Endothelial cell of umbilical vein (primary cell): Measurements from ENCODE around the gene PDHX. TPM values are rescaled to one million over a fixed set of nuclear protein-coding genes. Genes with fewer than 3 reads are reported as not detected.

ENCODE experiments used
- BruUV-seq: library from RNA; stranded (reverse); fragments of 400-500 nt; replicated peaks from 2 replicates; lab custom pipeline; 2021; lab: Mats Ljungman, UMichigan
- CTCF ChIA-PET: fragments of 300-600, 350-600 bp; sonication (Branson Sonifier 250); formaldehyde crosslinking; loops from one replicate; lab custom pipeline; 2021; ENCODE audit warnings: antibody characterized with exemption, inconsistent platforms; lab: Charles Lee
- POLR2A ChIA-PET: fragments of 300-600, 350-600 bp; sonication (Branson Sonifier 250); formaldehyde crosslinking; loops from one replicate; lab custom pipeline; 2021; ENCODE audit warnings: antibody characterized with exemption, inconsistent platforms; lab: Charles Lee
- DNase-seq: peaks from one replicate; pipeline ENCODE4 v3.0.0-alpha.2; 2011; ENCODE audit warnings: low read depth, low spot score
- FAIRE-seq: peaks from 2 replicates; lab custom pipeline; 2011; peaks lifted over from hg19 to GRCh38; lab: Jason Lieb, UNC
- H2AFZ ChIP-seq: 2 replicates; pipeline ENCODE4 v1.6.0; 2012; ENCODE audit warnings: low read depth, low read length, control low read depth, inconsistent platforms
- H3K27ac ChIP-seq: 2 replicates; pipeline ENCODE4 v1.5.1; 2011; ENCODE audit warnings: low read depth, mild to moderate bottlenecking, control low read depth, low read length, moderate library complexity; ENCODE audit not compliant: insufficient read depth
- H3K27me3 ChIP-seq, 2 experiments: 2 replicates each; pipeline versions ENCODE4 v1.6.0 to v1.6.1; 2011; ENCODE audit warnings: low read length in 2 of 2, mixed read lengths in 1 of 2; ENCODE audit not compliant: control insufficient read depth in 2 of 2, insufficient read depth in 2 of 2
- H3K36me3 ChIP-seq, 2 experiments: 2 replicates in 1 of 2; 3 replicates in 1 of 2; pipeline ENCODE4 v1.5.1; 2011; ENCODE audit warnings: low read length in 2 of 2, mild to moderate bottlenecking in 1 of 2, moderate library complexity in 1 of 2; ENCODE audit not compliant: control insufficient read depth in 2 of 2, insufficient read depth in 2 of 2; ENCODE audit errors: extremely low read depth in 1 of 2
- H3K4me1 ChIP-seq: 3 replicates; pipeline ENCODE4 v1.5.1; 2011; ENCODE audit warnings: mild to moderate bottlenecking, low read length; ENCODE audit not compliant: control insufficient read depth, insufficient read depth; ENCODE audit errors: extremely low read depth
- H3K4me2 ChIP-seq: 2 replicates; pipeline ENCODE4 v1.6.1; 2011; ENCODE audit warnings: low read length, control low read depth, mixed read lengths; ENCODE audit not compliant: insufficient read depth
- H3K4me3 ChIP-seq, 3 experiments: fragments of 200-600 bp in 1 of 3; sonication (generic), shearing (Covaris generic) in 1 of 3; replicated peaks in 1 of 3; 2 replicates each; pipeline ENCODE4 v1.5.1; 2011 to 2016; ENCODE audit warnings: control low read depth in 3 of 3, low read length in 3 of 3, mild to moderate bottlenecking in 2 of 3, inconsistent platforms in 1 of 3, low read depth in 1 of 3, moderate library complexity in 1 of 3; ENCODE audit not compliant: insufficient read depth in 1 of 3
- H3K79me2 ChIP-seq: 2 replicates; pipeline ENCODE4 v1.6.0; 2012; ENCODE audit warnings: low read length, inconsistent platforms; ENCODE audit not compliant: control insufficient read depth, insufficient read depth
- H3K9ac ChIP-seq: replicated peaks from 2 replicates; pipeline ENCODE3; 2011; ENCODE audit warnings: low read length, control low read depth; ENCODE audit not compliant: insufficient read depth; ENCODE audit errors: extremely low read depth
- H3K9me1 ChIP-seq: replicated peaks from 3 replicates; pipeline ENCODE4 v1.6.0; 2011; ENCODE audit warnings: mild to moderate bottlenecking, low read length; ENCODE audit not compliant: control insufficient read depth, insufficient read depth; ENCODE audit errors: extremely low read depth
- H3K9me3 ChIP-seq: replicated peaks from 2 replicates; pipeline ENCODE4 v1.5.1; 2012; ENCODE audit warnings: low read length, inconsistent platforms; ENCODE audit not compliant: control insufficient read depth, insufficient read depth
- H4K20me1 ChIP-seq: replicated peaks from 2 replicates; pipeline ENCODE3; 2011; ENCODE audit warnings: mild to moderate bottlenecking, low read length; ENCODE audit not compliant: control insufficient read depth, insufficient read depth; ENCODE audit errors: extremely low read depth
- CTCF ChIP-seq, 2 donors: IDR thresholded peaks; 1 replicate in 1 of 2; 2 replicates in 1 of 2; pipeline ENCODE4 v1.5.1; 2011; ENCODE audit warnings: low read length in 2 of 2, mild to moderate bottlenecking in 2 of 2, moderate library complexity in 2 of 2, control low read depth in 1 of 2, inconsistent platforms in 1 of 2, low read depth in 1 of 2; ENCODE audit not compliant: insufficient read depth in 1 of 2; ENCODE audit errors: extremely low read depth in 1 of 2
- EZH2 ChIP-seq: IDR thresholded peaks from 2 replicates; pipeline ENCODE4 v1.6.1; 2012; ENCODE audit warnings: borderline replicate concordance, low read depth, mild to moderate bottlenecking, moderate library complexity, low read length, inconsistent platforms; ENCODE audit not compliant: severe bottlenecking
- FOS ChIP-seq: IDR thresholded peaks from 2 replicates; pipeline ENCODE4 v1.6.1; 2011; ENCODE audit warnings: mild to moderate bottlenecking, low read length, moderate library complexity, borderline replicate concordance; ENCODE audit not compliant: insufficient read depth
- GATA2 ChIP-seq: IDR thresholded peaks from 2 replicates; pipeline ENCODE4 v1.7.0; 2011; ENCODE audit warnings: low read depth, mild to moderate bottlenecking, moderate library complexity, mixed read lengths, low read length; ENCODE audit not compliant: insufficient read length, insufficient read depth
- JUN ChIP-seq: IDR thresholded peaks from 2 replicates; pipeline ENCODE4 v1.6.1; 2011; ENCODE audit warnings: borderline replicate concordance, low read depth; ENCODE audit not compliant: insufficient read length, insufficient read depth
- MAX ChIP-seq: IDR thresholded peaks from 2 replicates; pipeline ENCODE4 v1.6.1; 2011; ENCODE audit not compliant: insufficient read depth, insufficient read length
- MYC ChIP-seq: IDR thresholded peaks from one replicate; pipeline ENCODE4 v1.6.1; 2011; ENCODE audit warnings: mild to moderate bottlenecking, low read depth, low read length
- POLR2A ChIP-seq: IDR thresholded peaks from 2 replicates; pipeline ENCODE4 v1.6.1; 2012; ENCODE audit warnings: low read depth, mild to moderate bottlenecking, control low read depth, low read length
- POLR2AphosphoS5 ChIP-seq: IDR thresholded peaks from 2 replicates; pipeline ENCODE4 v1.6.1; 2012; ENCODE audit warnings: low read depth, mild to moderate bottlenecking, control low read depth, low read length, moderate library complexity; ENCODE audit not compliant: insufficient read depth
- dilution Hi-C: fragments of 300-500 bp; cut with MboI; formaldehyde crosslinking; loops from one replicate; pipeline ENCODE4 v1.15.0; 2019; ENCODE audit warnings: low sequenced_read_pairs; ENCODE audit not compliant: extremely low pct_ligation_motif_present
- intact Hi-C: fragments of 100-400 bp; cut with micrococcal nuclease; formaldehyde crosslinking; loops from one replicate; pipeline ENCODE4 v1.10.0; 2022
- polyA plus RNA-seq, 4 experiments: library from polyadenylated mRNA; depleted of rRNA in 3 of 4; stranded (reverse) in 3 of 4; unstranded in 1 of 4; fragments of >200 nt; gene quantifications; 2 replicates each; pipeline versions ENCODE4 v1.2.1 to v1.2.3, GENCODE V29; 2011 to 2012; ENCODE audit warnings: missing spikeins in 1 of 4
- total RNA-seq: library from RNA; stranded (reverse); gene quantifications from 2 replicates; pipeline ENCODE4 v1.2.3, GENCODE V29; 2021

The PDHX gene
- total and polyA plus RNA-seq, 2 donors (not counting 3 experiments of a cell fraction or from before 2014, with no cell fraction given), result 10.5 to 30.5 TPM

GRCh38 chr11:34957606-34958005 is 41.2 kb downstream of the PDHX start:
- dilution Hi-C loops, result no loop called here
- H3K9me1 ChIP-seq, result no peaks in the 10 kb centered on the region
- no peaks in the 10 kb centered on the region for H3K36me3 ChIP-seq
- CTCF ChIA-PET, result interaction anchor here (1.0 kb wide), 1 partner anchor 15 kb away, joined by 3 read pairs; no protein-coding TSS in a partner anchor
- intact Hi-C loops, result no loop called here
- H4K20me1 ChIP-seq, result no peaks in the 10 kb centered on the region
- H3K9ac ChIP-seq, result no peak overlapping the region
- no peaks in the 10 kb centered on the region for H3K79me2 ChIP-seq
- H3K4me1 ChIP-seq, result no peaks in the 10 kb centered on the region
- H3K27ac ChIP-seq, result no peak overlapping the region
- TF ChIP-seq MYC, result no peak
- no peak for TF ChIP-seq GATA2
- TF ChIP-seq EZH2, result no peak
- no peak for TF ChIP-seq JUN
- no peak for TF ChIP-seq CTCF (IDR thresholded peaks at IDR 0.05; ENCODE audit: extremely low read depth in 1 of 2, insufficient read depth in 1 of 2, low read depth in 1 of 2, low read length in 2 of 2)
- no peak for TF ChIP-seq POLR2A
- no peak for TF ChIP-seq POLR2AphosphoS5
- no peak for TF ChIP-seq MAX
- TF ChIP-seq FOS, result no peak
- no peak overlapping the region for H2AFZ ChIP-seq
- H3K4me3 ChIP-seq, result no peak overlapping the region
- no TSS peak for BruUV-seq
- no peak for DNase-seq
- POLR2A ChIA-PET, result no interaction called here
- FAIRE-seq, result no peak
- H3K9me3 ChIP-seq, result no peaks in the 10 kb centered on the region
- no peaks in the 10 kb centered on the region for H3K27me3 ChIP-seq
- H3K4me2 ChIP-seq, result no peak overlapping the region
